Adrenal gland (tissue), 12 donors: ENCODE measurements around the gene CARD9. TPM values are rescaled to one million over a fixed set of nuclear protein-coding genes. Genes with fewer than 3 reads are reported as not detected.

Source experiments
- DNase-seq, 7 donors: peaks; one replicate each; pipeline ENCODE4 v3.0.0-alpha.2; 2019 to 2020
- H3K27ac ChIP-seq, 5 donors: fragments of 200-600 bp; sonication (generic) in 4 of 5; 1 replicate in 3 of 5; 2 replicates in 2 of 5; pipeline versions ENCODE4 v1.5.1 to v1.8.0; 2016 to 2020; ENCODE audit warnings: mild to moderate bottlenecking in 1 of 5
- H3K27me3 ChIP-seq: fragments of 200-600 bp; 2 replicates; pipeline ENCODE4 v1.8.0; 2021
- H3K36me3 ChIP-seq, 2 donors: fragments of 200-600 bp; replicated peaks in 1 of 2; 1 replicate in 1 of 2; 2 replicates in 1 of 2; pipeline versions ENCODE4 v1.5.1 to v1.8.0; 2018 to 2022
- H3K4me1 ChIP-seq, 2 donors: fragments of 200-600 bp; replicated peaks in 1 of 2; 1 replicate in 1 of 2; 2 replicates in 1 of 2; pipeline versions ENCODE4 v1.5.1 to v1.8.0; 2018 to 2021
- H3K4me3 ChIP-seq, 4 donors: fragments of 200-600 bp; sonication (generic) in 3 of 4; one replicate each; pipeline ENCODE4 v1.5.1; 2016 to 2018
- H3K9me3 ChIP-seq, 3 donors: fragments of 200-600 bp; sonication (generic) in 1 of 3; replicated peaks in 1 of 3; 1 replicate in 2 of 3; 2 replicates in 1 of 3; pipeline versions ENCODE4 v1.5.1 to v1.8.0; 2016 to 2021
- POLR2A ChIP-seq, 2 donors: fragments of 450-650 bp; IDR thresholded peaks; one replicate each; pipeline ENCODE4 v1.6.1; 2017; ENCODE audit warnings: antibody characterized with exemption in 2 of 2, mild to moderate bottlenecking in 2 of 2, moderate library complexity in 1 of 2
- WGBS, 4 donors: extraction: QIAGEN DNeasy Blood & Tissue Kit in 2 of 4; methylation state at CpG; one replicate each; pipeline versions ENCODE4 v1.1.5 to v1.1.7; 2013 to 2017; 5-methylcytosine and 5-hydroxymethylcytosine counted together
- intact Hi-C, 2 donors: fragments of 100-400 bp; cut with DNase I; formaldehyde crosslinking; loops; one replicate each; pipeline versions ENCODE4 v1.14.1 to v1.15.0; 2022 to 2023
- polyA plus RNA-seq, 3 donors: library from polyadenylated mRNA; stranded (reverse); fragments of 200-250 nt in 2 of 3; fragments of 350-450 nt in 1 of 3; fragmentation: Illumina TruSeq in 1 of 3; extraction: RNeasy Lipid Tissue Mini Kit (QIAGEN cat#74804) in 1 of 3; gene quantifications; one replicate each; pipeline ENCODE4 v1.2.3, GENCODE V29; 2013 to 2014
- total RNA-seq, 9 donors: library from RNA; depleted of rRNA in 4 of 9; stranded (reverse); fragments of >200 nt in 4 of 9; fragments of 120-200 nt in 1 of 9; fragmentation: NEBNext Ultra II Directional in 1 of 9; extraction: Animal tissue kit (Norgen Biotek cat#: 25700) in 1 of 9; gene quantifications; one replicate each; pipeline versions ENCODE4 v1.1.0 to v1.2.4, GENCODE V29; 2013 to 2023
- TF ChIP-seq, protein P1 (sequence below), 6 experiments: fragments of 450-650 bp in 4 of 6; fragments of 200-600 bp in 2 of 6; sonication (generic) in 1 of 6; IDR thresholded peaks; 1 replicate in 5 of 6; 2 replicates in 1 of 6; pipeline versions ENCODE4 v1.5.1 to v1.8.0; 2016 to 2021; ENCODE audit warnings: antibody characterized with exemption in 6 of 6, mild to moderate bottlenecking in 2 of 6, moderate library complexity in 1 of 6
- donor health status: healthy with polysubstance abuse.
- donor health status: Bipolar disorder and iron deficiency.
- donor health status: DM: yes; HTN: yes; CAD: no.
- donor health status: DM: no; HTN: no; CAD: no.
- donor health status: DM: no; HTN: no; CAD: no.
- donor health status: DM: yes; HTN: yes; CAD: no.

The CARD9 gene
- total and polyA plus RNA-seq, 12 donors, result 0.35 to 10.6 (median 4.0) TPM

DNA sequence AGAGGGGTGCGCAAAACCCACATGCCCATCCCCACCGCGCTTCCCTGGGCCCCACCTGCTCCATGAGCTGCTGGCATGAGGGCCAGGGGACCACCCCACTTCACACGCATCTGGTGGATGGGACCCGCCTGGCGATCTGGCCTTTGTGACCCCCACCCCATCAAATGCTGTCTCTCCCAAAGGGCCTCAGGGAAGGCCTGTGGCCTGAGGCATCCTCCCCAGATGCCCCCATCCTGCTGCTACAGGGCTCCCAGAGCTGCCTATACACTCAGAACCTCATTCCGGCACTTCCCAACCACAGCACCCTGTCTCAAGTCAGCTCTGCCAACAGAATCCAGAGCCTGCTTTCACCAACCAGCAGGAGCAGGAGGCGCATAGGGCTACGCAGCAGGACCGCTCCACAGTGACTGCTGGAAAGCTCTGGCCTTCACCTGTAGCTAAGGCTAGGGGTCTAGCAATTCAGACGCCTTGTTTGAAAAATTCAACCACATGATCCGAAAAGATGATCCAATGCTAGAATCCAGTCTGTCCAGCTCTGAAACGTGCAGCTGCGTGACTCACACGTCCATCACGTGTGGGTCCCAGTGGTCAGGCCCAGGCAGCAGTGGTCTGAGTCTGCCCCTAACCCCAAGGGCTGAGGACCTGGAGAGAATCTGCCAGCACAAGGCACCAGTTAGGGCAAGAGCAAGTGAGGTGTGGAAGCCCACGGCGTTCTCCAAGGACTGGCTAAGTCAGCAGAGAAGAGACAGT, 27.9 kb upstream of the CARD9 start:
- intact Hi-C loops, result loop anchor here (2.0 to 5.0 kb wide), 2 partner anchors 64 to 89 kb away; no protein-coding TSS in a partner anchor
- no peak overlapping the region for H3K27ac ChIP-seq
- H3K9me3 ChIP-seq, result no peaks in the 10 kb centered on the region
- peaks cover 0 to 33% of the 10 kb centered on the region in 2 donors for H3K36me3 ChIP-seq
- DNase-seq, result no peak
- no peak overlapping the region for H3K4me3 ChIP-seq
- peaks cover 9 to 17% of the 10 kb centered on the region in 2 donors for H3K4me1 ChIP-seq
- 86 to 93% (median 88%) methylated on average over 15 to 18 of the region's 18 CpGs for WGBS, 4 donors
- TF ChIP-seq, protein P1, sequence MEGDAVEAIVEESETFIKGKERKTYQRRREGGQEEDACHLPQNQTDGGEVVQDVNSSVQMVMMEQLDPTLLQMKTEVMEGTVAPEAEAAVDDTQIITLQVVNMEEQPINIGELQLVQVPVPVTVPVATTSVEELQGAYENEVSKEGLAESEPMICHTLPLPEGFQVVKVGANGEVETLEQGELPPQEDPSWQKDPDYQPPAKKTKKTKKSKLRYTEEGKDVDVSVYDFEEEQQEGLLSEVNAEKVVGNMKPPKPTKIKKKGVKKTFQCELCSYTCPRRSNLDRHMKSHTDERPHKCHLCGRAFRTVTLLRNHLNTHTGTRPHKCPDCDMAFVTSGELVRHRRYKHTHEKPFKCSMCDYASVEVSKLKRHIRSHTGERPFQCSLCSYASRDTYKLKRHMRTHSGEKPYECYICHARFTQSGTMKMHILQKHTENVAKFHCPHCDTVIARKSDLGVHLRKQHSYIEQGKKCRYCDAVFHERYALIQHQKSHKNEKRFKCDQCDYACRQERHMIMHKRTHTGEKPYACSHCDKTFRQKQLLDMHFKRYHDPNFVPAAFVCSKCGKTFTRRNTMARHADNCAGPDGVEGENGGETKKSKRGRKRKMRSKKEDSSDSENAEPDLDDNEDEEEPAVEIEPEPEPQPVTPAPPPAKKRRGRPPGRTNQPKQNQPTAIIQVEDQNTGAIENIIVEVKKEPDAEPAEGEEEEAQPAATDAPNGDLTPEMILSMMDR (IDR thresholded peaks at IDR 0.05), result no peak
- no peak for TF ChIP-seq POLR2A (IDR thresholded peaks at IDR 0.05)
- no peaks in the 10 kb centered on the region for H3K27me3 ChIP-seq

DNA sequence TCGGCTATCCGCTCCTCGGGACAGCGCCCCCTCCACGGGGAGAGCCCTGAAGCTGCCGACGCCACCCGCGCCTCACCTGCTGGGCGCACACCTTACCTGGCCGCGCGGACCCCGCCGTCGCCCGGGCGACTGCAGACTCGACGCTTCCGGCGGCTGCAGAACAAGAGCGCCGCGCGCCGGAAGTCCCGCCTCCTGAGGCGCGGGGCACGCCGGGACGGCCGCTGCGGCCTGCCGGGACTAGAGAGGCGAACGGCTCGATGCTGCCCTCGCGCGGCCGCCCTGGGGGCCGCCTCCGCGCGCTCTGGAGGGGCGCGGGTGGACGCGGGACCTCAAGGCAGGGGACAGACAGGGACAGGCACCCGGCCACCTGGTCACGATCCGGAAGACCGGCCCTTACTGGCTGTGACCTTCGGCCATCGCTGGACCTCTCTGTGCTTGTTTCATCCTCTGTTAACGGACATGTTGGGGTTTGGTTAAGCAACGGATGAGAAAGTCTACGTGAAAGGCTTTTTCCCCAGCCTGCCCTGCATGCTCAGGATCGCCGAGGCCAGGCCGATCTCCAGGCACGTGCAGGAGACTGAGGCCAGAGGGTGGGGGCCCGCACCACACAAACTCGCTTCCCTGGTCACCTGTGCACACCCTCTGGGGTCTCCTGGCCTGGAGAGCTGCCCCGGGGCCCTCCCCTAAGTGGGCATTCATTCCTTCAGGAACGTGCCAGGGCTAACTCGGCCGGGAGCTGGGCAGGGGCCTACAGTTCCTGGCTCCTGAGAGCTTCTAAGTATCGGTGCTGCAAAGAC, 26.8 kb upstream of the CARD9 start, which contains the start of gene SNAPC4:
SNAPC4 (minus strand) TSS at position 133 of the 797 bp plus-strand sequence. CDS start 1,742 bp downstream, outside the sequence.
- Histone ChIP-seq H3K27me3 (no peaks in the 10 kb centered on the region), H3K27ac (peak within 1 kb of the TSS in 1 of 5 donors; percentile 54), H3K9me3 (no peaks in the 10 kb centered on the region), H3K36me3 (peaks cover 0 to 34% of the 10 kb centered on the region in 2 donors), H3K4me1 (peaks cover 9 to 17% of the 10 kb centered on the region in 2 donors), H3K4me3 (peak within 1 kb of the TSS; percentile 36 to 99 (median 82))
- 5 to 26% (median 7%) methylated on average over 7 to 71 of the region's 71 CpGs for WGBS, 4 donors
- no peak for TF ChIP-seq POLR2A (IDR thresholded peaks at IDR 0.05)
- TF ChIP-seq, protein P1 (IDR thresholded peaks at IDR 0.05), result peak; percentile 54 to 96 (median 80)
- intact Hi-C loops, result loop anchor here (2.0 to 5.0 kb wide), 2 partner anchors 63 to 87 kb away; no protein-coding TSS in a partner anchor
- DNase-seq, result peak; percentile 74 to 88 (median 83)

DNA sequence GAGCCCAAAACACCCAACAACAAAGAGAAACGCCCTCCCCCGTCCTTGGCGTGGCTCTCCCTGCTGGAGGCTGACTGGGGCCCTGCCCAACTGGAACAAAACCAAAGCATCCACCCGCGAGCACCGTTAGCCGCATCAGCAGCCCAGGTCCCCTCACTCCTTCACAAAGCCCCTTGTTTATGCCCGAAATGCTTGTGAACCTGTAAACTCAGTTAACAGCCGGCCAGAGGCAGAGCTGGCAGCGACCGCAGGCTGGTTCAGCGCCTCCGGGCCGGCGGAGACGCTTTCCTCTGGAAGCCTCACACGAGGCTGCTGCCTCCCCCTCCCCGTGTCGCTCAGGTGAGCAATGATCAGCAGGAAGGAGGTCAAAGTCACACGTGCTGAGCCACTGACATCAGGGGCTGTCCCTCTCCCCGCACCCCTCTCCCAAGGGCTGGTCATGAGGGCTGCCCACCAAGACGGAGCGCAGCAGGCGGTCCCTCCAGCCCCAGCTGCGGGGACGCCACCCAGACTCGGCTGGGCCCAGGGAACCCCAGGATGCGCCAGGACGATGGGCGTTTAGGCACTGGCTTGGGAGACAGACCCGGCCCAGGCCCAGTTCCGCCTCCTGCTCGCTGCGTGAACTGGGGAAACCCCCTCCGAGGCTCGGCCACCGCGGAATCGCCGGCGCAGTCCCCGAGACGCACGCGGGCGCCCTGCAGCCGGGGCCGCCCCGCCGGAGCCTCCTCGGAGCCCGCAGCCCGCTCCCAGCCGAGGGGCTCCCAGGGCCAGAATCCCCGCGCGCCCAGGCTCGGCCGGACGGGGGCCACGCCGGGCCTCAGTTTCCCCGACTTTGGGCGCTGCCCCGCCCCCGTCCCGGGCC, 25.9 kb upstream of the CARD9 start:
- H3K9me3 ChIP-seq, result no peaks in the 10 kb centered on the region
- H3K27me3 ChIP-seq, result no peaks in the 10 kb centered on the region
- intact Hi-C loops, result loop anchor here (2.0 to 5.0 kb wide), 2 partner anchors 62 to 87 kb away; no protein-coding TSS in a partner anchor
- TF ChIP-seq, protein P1 (IDR thresholded peaks at IDR 0.05), result no peak
- TF ChIP-seq POLR2A (IDR thresholded peaks at IDR 0.05), result no peak
- peak in 1 of 7 donors; percentile 55 for DNase-seq
- H3K4me3 ChIP-seq, result peak overlapping the region; percentile 36 to 99 (median 82)
- WGBS, 4 donors, result 0 to 3% (median 1%) methylated on average over 9 to 67 of the region's 67 CpGs
- peaks cover 9 to 17% of the 10 kb centered on the region in 2 donors for H3K4me1 ChIP-seq
- peaks cover 0 to 34% of the 10 kb centered on the region in 2 donors for H3K36me3 ChIP-seq
- H3K27ac ChIP-seq, result peak overlapping the region in 1 of 5 donors; percentile 54
